Stimulated activated CD4-positive, alpha-beta T cell treated with anti-CD3 and anti-CD28 coated beads, Interleukin-4, amount 100 ng/mL, for 4 hours (primary cell): ENCODE measurements around the gene MATCAP1.

Experiments
- DNase-seq, 2 experiments: peaks; one replicate each; pipeline ENCODE4 v3.0.0-alpha.2; 2020

The MATCAP1 gene

DNA sequence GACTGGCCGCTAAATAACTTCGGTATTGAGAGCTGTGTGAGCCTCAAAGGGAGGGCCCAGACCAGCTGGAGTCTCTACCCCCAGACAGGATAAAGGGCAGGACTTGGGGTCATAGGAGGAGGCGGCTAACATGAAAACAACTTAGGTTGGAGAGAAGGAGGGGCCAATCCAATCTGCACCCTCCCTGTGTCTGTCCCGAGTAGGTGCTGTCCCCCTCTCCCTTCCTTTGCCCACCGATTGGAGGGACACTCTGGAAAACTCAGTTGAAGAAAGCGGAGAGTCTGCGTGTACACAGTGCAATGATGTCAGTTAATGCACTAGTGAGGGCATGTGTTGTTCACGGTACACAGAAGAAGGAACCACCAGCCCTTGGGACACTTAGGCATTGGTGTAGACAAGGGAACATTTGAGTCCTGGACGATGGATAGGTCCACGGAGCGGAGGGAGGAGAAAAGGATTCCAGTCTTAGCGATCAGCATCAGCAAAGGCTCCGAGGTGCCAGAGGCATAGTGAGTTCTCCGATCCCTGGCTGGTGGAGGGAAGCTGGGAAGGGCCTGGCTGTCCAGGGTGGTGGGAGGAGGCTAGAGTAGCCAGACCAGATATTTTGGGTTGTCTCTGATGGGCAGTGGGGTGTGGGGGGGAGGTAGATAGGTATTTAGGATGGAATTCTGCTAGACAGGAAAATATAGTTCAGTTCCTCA is 12.7 kb downstream of the MATCAP1 start:
- DNase-seq, result no peak

DNA sequence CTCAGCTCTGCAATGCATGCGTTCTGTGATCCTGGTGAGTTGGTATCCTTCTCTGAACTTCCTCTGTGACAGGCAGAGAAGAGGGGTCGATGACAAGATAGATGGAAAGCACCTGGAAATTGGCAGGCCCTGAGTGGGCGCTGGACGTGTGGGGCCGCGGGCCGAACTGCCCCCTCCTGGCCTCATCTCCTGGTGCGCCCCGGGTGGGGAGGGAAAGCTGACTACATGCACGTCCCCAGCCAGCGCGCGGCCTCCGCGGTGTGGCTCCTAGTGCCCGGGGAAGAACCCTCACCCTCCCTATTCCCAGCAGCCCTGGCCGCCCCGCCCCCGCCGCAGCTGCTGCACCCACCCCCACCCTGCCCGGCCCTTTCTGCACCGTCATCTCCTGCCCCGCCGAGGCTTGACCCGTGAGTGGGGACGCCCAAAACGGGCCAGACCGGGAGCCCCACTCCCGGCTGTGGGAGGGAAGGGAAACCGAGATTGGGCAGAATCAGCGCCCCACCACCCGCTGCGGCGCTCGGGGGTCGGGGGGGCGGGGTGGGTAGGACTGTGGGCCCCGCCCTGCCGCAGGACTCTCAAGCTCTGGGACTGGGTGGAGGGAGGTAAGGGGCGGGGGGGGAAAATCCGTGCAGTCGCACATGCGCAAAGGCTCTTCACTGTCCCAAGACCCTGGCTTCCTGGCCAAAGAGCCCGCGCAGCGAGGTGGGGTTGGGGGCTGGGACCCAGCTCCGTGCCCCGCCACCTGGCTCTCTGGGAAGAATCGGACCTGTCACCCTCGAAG is 13.4 kb downstream of the MATCAP1 start, which contains the start of gene NOL3:
Gene NOL3, plus strand, starts transcription at position 371 of the 781 bp plus-strand sequence.
- DNase-seq, result no peak

DNA sequence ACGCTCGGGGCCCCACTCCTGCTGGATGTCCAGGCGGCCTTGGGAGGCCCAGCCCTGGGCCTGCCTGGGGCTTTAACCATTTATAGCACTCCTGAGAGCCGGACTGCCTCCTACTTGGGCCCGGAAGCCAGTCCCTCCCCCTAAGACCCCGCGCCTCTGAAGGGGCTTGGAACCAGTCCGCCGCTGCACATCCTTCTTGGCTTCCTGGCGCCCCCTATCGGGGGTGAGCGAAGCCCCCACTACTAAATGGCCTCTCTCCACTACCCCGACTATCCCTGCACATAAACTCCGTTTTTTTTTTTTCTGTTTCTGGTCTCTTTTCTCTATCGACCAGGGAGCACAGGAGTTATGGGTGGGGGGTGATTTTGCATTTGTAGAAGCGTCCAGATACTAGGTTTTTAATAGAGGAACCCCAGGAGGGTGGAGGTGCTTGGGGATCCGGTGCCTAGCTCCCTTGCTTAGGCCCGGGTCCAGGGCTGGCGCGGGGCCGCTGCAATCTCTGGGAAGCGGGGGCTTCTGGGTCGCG is 14.1 kb downstream of the MATCAP1 start:
- DNase-seq, result no peak

DNA sequence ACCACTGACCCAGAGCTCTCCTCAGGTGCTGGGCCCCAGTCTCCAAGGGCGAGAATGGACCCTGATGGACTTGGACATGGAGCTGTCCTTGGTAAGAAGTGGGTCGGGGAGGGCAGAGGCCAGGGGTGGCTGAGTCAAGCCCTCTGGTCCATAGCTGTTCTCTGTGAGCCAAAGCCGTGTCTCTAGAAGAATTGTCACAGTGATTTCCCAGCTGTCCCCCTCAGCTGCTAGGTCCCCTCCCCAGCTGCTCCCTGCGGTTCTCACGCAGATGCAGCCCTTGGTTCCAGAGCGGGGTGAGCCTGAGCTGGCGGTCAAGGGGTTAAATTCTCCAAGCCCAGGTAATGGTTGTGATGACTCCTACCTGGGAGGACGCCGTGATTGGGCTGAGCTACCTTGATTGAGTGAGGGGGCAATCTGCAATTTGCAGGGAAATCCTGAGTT is 14.7 kb downstream of the MATCAP1 start:
- no peak for DNase-seq

DNA sequence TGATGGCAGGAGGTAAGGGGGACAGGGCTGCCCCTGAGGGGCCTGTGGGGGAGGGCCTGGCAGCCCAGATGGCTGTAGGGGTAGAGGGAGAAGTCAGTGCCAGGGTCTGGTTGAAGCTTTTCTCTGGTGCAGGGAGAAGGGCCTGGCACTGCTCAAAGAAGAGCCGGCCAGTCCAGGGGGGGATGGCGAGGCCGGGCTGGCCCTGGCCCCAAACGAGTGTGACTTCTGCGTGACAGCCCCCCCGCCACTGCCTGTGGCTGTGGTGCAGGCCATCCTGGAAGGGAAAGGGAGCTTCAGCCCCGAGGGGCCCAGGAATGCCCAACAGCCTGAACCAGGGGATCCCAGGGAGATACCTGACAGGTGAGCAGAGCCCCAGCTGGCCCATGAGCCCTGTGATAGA is 16.2 kb downstream of the MATCAP1 start:
- DNase-seq, result no peak

DNA sequence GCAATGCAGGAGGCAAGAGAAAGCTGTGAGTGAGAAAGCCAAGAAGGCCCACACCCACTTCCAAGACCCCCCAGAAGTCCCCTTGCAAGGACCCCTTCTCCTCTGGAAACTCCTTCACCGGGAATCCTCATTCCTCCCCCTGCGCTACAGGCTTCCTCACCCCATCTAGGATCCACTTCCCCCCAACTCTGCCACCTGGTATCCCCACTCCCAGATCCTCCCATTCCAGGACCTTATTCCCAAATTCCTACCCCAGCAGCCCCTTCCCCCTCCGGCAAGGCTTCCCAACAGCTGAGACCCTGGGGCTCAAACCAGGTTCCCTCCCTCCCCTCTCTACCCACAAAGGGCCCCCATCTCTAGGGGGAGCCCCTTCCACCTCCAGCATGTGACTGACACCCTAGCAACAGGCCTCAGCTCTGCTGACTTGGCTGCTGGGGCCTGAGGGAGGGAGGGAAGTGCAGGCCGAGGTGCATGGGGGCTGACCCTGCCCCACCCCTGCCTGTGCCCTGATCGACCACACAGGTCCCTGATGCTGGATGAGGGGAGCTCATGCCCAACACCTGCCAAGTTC is 17.1 kb downstream of the MATCAP1 start:
- DNase-seq, result no peak

DNA sequence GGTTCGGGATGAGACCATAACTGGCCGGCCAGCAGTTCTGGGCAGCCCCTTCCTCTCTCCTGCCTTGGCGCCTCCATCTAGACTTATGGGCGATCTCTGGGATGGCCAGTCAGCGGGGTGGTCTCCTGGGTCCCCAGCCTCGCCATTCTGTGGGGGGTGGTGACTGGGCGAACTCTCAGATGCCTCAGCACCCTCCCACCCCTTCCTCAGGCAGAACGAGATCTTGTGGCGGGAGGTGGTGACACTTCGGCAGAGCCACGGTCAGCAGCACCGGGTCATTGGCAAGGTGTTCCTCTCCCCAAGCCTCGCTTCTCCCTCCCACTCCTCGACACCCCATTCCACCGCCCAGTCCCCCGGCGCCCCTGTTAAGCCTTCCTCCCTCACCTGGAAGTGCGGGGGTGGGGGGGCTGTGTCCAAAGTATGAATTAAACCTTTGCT is 17.6 kb downstream of the MATCAP1 start:
- DNase-seq, result no peak

DNA sequence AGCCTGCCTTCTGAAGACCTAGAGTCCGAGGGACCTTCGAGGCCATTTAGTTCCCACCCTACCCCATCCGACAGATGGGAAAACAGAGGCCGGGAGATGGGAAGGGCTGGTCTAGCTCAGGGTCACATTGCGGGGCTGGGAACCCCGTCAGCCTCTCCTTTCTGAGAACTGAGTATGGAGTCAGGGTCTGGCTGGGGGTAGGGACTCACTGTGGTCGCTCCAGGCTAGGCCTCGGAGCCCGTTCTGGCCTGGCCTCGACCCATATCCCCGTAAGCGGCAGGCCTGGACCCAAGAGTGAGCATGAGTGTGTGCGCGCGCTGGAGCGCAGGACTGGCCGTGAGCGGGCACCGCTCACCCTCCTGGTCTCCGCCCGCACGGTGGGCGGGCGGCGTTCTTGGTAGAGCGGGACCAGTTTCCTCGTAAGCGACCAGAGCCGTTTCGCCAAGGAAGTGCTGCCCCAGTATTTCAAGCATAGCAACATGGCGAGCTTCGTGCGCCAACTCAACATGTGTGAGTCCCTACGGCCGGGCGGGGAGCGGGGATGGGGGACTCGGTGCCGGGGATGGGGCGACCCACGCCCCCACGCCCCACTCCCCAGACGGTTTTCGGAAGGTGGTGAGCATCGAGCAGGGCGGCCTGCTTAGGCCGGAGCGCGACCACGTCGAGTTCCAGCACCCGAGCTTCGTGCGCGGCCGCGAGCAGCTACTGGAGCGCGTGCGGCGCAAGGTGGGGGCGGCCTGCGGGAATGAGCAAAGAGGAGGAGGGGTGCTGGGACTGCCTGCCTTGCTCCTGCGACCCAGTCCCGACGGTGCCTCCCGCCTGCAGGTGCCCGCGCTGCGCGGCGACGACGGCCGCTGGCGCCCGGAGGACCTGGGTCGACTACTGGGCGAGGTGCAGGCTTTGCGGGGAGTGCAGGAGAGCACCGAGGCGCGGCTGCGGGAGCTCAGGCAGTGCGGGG is 18.4 kb downstream of the MATCAP1 start:
- DNase-seq, result no peak

DNA sequence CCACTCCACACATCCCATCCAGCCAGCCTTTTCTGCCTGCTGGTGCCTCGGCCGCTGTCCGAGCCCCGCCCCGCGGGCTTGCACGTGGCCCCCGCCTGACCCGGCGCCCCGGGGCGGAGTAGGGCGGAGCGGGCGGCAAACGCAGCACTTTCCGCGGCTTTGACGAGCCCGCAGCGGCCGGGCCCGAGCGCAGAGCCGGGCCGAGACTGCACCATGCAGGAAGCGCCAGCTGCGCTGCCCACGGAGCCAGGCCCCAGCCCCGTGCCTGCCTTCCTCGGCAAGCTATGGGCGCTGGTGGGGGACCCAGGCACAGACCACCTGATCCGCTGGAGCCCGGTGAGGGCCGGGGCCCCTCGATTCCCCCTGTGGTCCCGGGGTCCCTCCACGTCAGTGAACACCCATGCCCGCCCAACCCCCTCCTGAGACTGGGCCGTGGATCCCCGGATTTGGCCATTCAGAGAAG is 19.1 kb downstream of the MATCAP1 start, which contains the start of gene HSF4:
Gene HSF4, plus strand, starts transcription at position 147 of the 463 bp plus-strand sequence. Its CDS starts 67 bp downstream, at position 214.
- no peak for DNase-seq

DNA sequence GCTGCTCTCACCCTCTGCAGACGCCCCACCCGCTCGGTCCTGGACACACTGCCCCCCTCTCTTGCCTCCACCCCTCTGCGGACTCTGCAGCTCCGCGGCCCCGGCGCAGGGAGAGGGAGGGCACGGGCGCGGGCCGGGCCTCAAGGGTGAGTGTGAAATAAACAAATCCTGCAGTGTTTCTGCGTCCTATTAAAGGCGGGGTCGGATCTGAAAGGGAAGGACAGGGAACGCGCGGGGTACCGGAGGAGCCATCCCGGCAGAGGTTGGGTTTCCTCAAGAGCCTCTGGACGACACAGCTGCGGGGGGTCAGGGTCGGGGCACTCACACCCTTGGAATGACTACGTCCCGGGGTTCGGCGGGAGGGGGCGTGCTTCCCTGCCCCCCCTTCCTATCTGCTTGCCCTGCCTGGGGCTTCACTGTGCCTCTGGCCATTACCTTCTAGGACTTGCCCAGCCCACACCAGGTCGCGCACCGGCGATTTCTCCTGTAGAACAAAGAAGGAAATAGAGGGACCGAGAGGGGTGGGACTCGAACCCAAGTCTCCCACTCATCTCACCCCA is 19.7 kb downstream of the MATCAP1 start:
- DNase-seq, result no peak

DNA sequence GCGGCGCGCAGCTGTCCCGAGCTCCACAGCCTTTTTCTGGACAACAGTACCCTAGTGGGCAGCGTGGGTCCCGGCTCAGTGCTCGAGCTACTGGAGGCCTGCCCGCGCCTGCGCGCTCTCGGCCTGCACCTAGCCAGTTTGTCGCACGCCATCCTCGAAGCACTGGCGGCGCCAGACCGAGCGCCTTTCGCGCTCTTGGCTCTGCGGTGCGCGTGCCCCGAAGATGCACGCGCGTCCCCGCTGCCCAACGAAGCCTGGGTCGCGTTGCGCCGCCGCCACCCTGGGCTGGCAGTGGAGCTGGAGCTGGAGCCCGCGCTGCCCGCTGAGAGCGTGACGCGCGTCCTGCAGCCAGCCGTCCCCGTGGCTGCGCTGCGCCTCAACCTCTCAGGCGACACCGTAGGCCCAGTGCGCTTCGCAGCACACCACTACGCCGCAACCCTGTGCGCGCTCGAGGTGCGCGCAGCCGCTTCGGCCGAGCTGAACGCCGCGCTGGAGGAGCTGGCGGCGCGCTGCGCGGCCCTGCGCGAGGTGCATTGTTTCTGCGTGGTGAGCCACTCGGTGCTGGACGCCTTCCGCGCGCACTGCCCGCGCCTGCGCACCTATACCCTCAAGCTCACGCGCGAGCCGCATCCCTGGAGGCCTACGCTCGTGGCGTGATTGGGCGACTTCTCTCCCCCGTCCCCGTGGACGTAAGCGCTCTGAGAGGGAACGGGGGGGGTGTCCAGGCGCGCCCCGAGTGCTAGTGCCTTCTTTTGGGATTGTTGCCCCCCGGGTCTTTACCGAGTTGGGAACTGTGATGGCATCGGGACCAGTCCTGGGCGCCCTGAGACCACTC is 20.4 kb downstream of the MATCAP1 start:
- peak in 1 of 2 experiments; percentile 40 for DNase-seq

DNA sequence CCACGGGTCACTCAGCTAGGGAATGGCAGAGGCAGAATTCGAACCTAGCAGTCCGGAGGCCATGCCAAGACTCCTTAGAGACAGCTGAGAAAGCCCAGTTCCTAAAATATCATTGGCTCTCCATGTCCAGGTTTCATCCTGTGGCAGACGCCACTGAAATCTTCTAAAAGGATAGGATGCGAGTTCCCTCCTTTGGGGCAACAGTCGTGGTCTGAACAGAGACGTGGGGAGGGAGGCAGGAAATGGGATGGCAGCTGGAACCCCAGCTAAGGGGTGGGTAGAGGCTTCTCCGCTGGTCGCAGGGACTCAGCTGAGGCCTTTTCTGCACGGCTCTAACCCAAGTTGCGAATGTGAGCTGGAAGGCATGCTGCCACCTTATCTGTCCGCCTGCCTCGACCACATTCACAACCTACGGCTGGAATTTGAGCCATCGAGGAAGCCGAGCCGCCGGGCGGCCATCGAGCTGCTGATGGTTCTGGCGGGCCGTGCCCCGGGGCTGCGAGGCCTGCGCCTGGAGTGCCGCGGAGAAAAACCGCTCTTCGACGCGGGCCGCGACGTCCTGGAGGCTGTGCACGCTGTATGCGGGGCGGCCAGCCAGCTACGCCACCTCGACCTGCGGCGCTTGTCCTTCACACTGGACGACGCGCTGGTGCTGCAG is 21.1 kb downstream of the MATCAP1 start:
- no peak for DNase-seq

DNA sequence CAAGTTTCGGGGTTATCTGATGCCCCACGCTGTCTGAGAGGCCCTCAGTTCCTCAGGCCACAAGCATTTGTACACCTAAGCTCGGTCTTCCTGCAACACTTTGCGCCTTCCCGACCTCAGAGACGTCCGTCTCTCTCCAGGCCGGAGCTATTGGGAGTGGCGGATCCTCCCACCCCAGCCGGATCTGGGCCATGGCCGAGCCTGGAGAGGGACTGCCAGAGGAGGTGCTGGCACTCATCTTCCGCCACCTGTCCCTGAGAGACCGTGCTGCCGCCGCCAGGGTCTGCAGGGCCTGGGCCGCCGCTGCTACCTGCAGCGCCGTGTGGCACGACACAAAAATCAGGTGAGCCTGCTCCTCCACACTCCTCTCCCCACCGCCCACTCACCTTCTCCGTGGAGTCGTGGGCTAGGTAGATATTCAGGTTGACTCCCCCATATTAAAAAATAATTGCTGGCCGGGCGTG is 22.1 kb downstream of the MATCAP1 start:
- DNase-seq, result no peak

DNA sequence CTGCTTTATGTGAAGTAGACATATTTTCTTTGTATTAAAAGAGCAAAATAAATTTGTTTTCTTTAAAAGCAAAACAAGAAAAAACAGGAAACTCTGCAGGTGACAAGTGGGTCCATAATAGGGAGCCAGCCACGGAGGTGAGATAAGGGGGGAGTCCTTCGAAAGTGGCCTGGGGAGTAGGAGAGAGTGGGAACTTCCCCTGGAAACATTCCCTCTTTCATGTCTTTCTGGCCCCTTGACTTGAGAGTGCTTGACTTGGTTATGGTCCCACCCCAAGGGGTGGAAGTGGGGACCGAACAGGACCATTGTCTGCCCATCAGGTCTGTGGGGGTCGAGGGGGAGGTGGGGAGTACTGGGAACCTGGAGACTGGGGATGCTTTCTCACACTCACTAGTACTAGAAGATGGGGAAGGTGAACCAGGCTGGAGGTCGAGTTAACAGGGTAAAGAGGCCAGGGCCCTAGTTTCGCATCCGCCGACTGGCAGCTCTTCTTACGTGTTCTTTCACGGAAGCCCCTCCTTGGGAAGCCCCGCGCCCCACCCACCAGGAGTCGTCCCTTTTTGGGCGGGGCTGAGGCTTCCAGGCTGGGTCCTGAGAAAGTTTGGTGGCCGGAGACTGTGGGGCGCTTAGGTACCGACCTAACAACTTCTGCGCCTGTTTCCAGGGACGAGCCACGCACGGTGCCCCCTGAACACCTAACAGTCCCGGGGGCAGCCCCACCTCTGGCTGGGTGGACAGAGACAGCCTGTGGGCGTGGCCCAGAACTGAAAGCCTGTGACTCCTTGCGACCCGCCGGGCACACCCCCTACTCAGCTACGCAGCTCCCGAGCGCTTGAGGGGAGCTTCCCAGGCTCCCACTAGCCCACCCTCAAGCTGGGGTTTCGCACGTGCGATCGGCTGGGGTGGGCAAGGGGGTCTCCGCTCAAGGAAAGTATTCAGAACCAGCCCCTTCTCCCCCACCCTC is 24.8 kb downstream of the MATCAP1 start:
- peak; percentile 67 to 83 for DNase-seq

DNA sequence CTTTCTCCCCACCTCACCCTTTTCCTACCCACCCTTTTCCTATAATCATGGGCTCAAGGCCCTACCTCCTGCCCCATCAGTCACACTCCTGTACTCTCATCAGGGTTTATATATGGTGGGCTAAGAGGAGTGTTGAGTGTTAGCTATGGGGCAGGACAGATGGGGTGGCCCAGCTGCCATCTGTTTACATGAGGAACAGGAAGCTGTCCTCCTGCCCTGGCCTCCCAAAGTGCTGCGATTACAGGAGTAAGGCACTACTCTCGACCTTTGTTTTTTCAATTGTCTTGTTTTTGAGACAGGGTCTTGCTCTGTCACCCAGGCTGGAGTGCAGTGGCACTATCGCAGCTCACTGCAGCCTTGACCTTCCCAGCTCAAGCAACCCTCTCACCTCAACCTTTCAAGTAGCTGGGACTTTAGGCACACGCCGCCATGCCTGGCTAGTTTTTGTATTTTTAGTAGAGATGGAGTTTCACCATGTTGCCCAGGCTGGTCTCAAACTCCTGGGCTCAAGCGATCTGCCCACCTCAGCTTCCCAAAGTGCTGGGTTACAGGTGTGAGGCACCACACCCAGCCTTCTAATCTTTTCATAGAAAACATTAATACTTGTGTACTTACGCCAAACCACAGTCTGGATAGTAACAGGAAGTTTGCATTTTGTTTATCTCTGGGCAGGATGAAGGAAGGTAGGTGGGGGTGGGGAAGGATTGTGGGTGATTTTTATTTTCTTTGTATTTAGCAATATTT is 25.7 kb downstream of the MATCAP1 start:
- no peak for DNase-seq

DNA sequence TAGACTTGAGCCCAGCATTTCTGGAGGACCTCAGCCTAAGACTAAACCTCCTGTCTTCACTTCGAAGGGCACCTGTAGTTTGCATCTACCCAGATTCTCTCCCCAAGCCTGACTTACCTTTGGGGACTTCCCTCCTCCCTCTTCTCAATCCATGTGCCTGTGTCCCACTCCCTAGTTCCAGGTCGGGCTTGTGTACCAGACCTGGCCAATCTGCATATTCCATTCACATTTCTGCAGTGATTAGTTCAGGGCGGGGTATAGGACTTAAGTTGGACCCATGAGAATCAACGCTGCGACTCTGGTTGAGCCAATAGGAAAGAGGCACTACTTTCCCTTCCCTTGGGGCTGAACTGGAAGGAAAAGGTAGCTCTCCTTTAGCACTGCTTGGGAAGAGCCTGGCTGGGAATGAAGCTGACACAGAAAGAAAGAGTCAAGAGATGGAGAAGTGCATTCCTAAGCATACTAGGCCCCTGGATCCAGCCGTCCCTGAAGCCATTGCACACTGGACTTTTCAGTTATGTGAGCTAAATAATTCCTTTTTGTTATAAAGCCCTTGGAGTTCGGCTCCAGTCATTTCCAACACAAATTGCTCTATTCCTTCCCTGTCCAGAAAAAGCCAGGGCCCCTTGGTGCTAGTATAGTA is 26.5 kb downstream of the MATCAP1 start:
- no peak for DNase-seq

DNA sequence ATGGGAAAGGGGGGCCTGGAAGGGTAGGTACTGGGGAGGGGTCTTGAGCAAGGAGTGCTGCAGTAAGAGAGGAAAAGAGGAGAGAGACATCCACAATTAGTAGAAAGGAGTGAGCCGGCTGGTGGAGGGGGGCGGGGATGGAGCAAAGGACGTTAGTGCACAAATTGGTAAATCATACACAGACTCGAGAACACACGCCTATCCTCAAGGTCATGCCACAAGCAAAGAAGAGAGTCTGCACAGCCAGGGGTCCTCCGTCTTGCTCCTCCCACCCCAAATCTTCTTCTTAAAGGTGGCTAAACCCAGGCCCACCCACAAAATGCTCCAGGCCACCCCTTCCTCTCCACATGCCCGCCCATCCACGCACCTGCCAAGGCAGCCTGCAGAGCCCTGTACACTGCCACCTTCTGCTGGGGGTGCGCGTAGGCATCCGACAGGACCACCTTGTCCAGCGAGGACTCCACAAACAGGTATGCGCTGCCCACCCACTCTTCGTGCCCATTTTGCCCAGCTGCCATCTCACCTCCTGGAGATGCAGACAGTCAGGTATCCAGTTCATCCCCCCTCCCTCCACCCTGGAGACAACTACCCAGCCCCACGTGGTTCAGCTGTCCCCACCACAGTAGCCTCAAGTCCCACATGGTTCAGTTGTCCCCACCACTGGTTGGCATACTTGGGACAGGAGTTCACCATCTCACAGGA is 27.5 kb downstream of the MATCAP1 start:
- DNase-seq, result no peak
